ENCODE results near the gene EPHA10.
A peak's percentile ranks its signal among the peaks of the same experiment; 100 is the strongest.

Gene EPHA10

GRCh38 chr1:37793773-37794371, 29.0 kb upstream of the EPHA10 start, which contains the start of gene MANEAL:
TSS of gene MANEAL (plus strand) at chr1:37793847. CDS start at chr1:37794183, 336 bp downstream.
- H3K9me2 ChIP-seq (ENCODE audit: low read depth, low read length), result no peaks in the 10 kb centered on the region
- H3K36me3 ChIP-seq (ENCODE audit: insufficient read depth, low read length), result no peaks in the 10 kb centered on the region
- peak within 1 kb of the TSS; percentile 55 for H3K4me3 ChIP-seq (ENCODE audit: low read depth, low read length, poor library complexity, severe bottlenecking)
- no peaks in the 10 kb centered on the region for H3K79me2 ChIP-seq (ENCODE audit: insufficient read depth, low read length)
- H3K27ac ChIP-seq (ENCODE audit: low read depth, low read length, poor library complexity, severe bottlenecking), result no peak within 1 kb of the TSS
- H3K27me3 ChIP-seq (ENCODE audit: insufficient read depth, low read length), result peaks cover 10% of the 10 kb centered on the region; the same call in 1 of the 2 replicates
- H3K9ac ChIP-seq (ENCODE audit: low read length), result peak within 1 kb of the TSS; percentile 54; the same call in 1 of the 2 replicates
- no peak for TF ChIP-seq CTCF (IDR thresholded peaks at IDR 0.05; ENCODE audit: low read length)
- no peak for TF ChIP-seq EZH2 (IDR thresholded peaks at IDR 0.05; ENCODE audit: borderline replicate concordance, low read length)
- H3K4me1 ChIP-seq (ENCODE audit: insufficient read depth, low read length, severe bottlenecking), result peaks cover 8% of the 10 kb centered on the region
- H3K4me2 ChIP-seq (ENCODE audit: low read length), result peak within 1 kb of the TSS; percentile 81
- no peak within 1 kb of the TSS for H2AFZ ChIP-seq (ENCODE audit: low read length)
- no peaks in the 10 kb centered on the region for H3K9me3 ChIP-seq (ENCODE audit: low read length)
- no peaks in the 10 kb centered on the region for H4K20me1 ChIP-seq (ENCODE audit: insufficient read depth, low read length)
- H3F3A ChIP-seq (ENCODE audit: insufficient read depth, low read length), result no peaks in the 10 kb centered on the region

GRCh38 chr1:37792943-37793686, 28.2 kb upstream of the EPHA10 start:
- H3K4me1 ChIP-seq (ENCODE audit: insufficient read depth, low read length, severe bottlenecking), result peaks cover 8% of the 10 kb centered on the region
- H3K4me2 ChIP-seq (ENCODE audit: low read length), result peak overlapping the region; percentile 45; the same call in 1 of the 2 replicates
- H3K9me2 ChIP-seq (ENCODE audit: low read depth, low read length), result no peaks in the 10 kb centered on the region
- H2AFZ ChIP-seq (ENCODE audit: low read length), result no peak overlapping the region
- H3K79me2 ChIP-seq (ENCODE audit: insufficient read depth, low read length), result no peaks in the 10 kb centered on the region
- no peaks in the 10 kb centered on the region for H3K9me3 ChIP-seq (ENCODE audit: low read length)
- peak overlapping the region; percentile 35 for H3K4me3 ChIP-seq (ENCODE audit: low read depth, low read length, poor library complexity, severe bottlenecking)
- H4K20me1 ChIP-seq (ENCODE audit: insufficient read depth, low read length), result no peaks in the 10 kb centered on the region
- TF ChIP-seq CTCF (IDR thresholded peaks at IDR 0.05; ENCODE audit: low read length), result no peak
- no peaks in the 10 kb centered on the region for H3F3A ChIP-seq (ENCODE audit: insufficient read depth, low read length)
- no peak overlapping the region for H3K9ac ChIP-seq (ENCODE audit: low read length)
- peaks cover 10% of the 10 kb centered on the region; the same call in 1 of the 2 replicates for H3K27me3 ChIP-seq (ENCODE audit: insufficient read depth, low read length)
- H3K27ac ChIP-seq (ENCODE audit: low read depth, low read length, poor library complexity, severe bottlenecking), result no peak overlapping the region
- no peaks in the 10 kb centered on the region for H3K36me3 ChIP-seq (ENCODE audit: insufficient read depth, low read length)

- Histone ChIP-seq H3K4me2 (ENCODE audit: low read length) (no peak overlapping the region), H4K20me1 (ENCODE audit: insufficient read depth, low read length) (no peaks in the 10 kb centered on the region), H2AFZ (ENCODE audit: low read length) (no peak overlapping the region), H3F3A (ENCODE audit: insufficient read depth, low read length) (no peaks in the 10 kb centered on the region), H3K27ac (ENCODE audit: low read depth, low read length, poor library complexity, severe bottlenecking) (no peak overlapping the region), H3K4me3 (ENCODE audit: low read depth, low read length, poor library complexity, severe bottlenecking) (no peak overlapping the region), H3K27me3 (ENCODE audit: insufficient read depth, low read length) (no peaks in the 10 kb centered on the region), H3K9me2 (ENCODE audit: low read depth, low read length) (no peaks in the 10 kb centered on the region), H3K4me1 (ENCODE audit: insufficient read depth, low read length, severe bottlenecking) (no peaks in the 10 kb centered on the region), H3K9ac (ENCODE audit: low read length) (no peak overlapping the region), H3K79me2 (ENCODE audit: insufficient read depth, low read length) (no peaks in the 10 kb centered on the region), H3K36me3 (ENCODE audit: insufficient read depth, low read length) (no peaks in the 10 kb centered on the region), H3K9me3 (ENCODE audit: low read length) (no peaks in the 10 kb centered on the region)
- TF ChIP-seq EZH2 (IDR thresholded peaks at IDR 0.05; ENCODE audit: borderline replicate concordance, low read length), result no peak
- TF ChIP-seq CTCF (IDR thresholded peaks at IDR 0.05; ENCODE audit: low read length), result no peak
Observed at GRCh38 chr1:37782491-37782890, 17.6 kb upstream of the EPHA10 start.
